AML-193 (cell line): ENCODE data around the gene TLE2.

Source experiments
- DNase-seq, 2 experiments: peaks; one replicate each; lab custom pipeline; 2025; lab: John Stamatoyannopoulos, UW

The TLE2 gene

DNA sequence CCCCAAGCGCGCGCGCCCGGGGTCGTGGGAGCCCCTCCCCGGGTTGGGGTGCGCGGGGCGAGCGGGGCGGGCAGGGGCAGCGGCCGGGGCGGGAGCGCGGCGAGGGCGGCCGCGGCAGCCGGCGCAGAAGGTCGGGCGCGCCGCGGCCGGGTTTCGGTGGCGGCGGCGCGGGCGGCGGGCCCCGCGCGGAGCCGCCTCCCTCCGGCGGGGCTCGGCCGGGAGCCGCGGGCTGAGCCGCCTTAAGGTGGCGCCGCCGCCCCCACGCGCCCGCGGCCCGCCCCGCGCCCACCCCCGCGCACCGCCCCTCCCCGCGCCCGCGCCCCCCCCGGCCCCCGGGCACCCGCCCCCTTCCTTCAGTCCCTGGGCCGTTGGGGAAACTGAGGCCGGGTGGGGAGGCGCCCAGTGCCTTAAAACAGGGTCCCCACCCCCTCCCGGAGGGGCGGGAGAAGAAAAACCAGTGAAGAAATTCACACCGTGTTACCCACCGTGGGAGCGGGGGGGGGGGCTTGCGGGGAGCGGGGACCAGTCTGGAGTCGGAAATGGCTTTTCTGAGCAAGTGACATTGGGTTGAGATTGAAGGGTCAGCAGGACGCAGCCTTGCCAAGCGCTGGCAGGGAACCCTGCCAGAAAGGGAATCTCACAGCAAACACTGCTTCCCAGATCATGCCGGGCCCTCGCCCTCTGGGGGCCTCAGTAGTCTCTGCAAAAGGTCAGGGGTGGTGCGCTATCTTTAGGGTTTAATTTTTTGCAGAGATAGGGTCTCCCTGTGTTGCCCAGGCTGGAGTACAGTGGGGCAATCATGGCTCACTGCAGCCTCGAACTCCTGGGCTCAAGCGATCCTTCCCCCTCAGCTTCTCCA is at the start of gene TLE2:
Gene TLE2, minus strand, starts transcription at position 216 of the 859 bp plus-strand sequence. CDS start 376 bp downstream, outside the sequence.
- no peak for DNase-seq

DNA sequence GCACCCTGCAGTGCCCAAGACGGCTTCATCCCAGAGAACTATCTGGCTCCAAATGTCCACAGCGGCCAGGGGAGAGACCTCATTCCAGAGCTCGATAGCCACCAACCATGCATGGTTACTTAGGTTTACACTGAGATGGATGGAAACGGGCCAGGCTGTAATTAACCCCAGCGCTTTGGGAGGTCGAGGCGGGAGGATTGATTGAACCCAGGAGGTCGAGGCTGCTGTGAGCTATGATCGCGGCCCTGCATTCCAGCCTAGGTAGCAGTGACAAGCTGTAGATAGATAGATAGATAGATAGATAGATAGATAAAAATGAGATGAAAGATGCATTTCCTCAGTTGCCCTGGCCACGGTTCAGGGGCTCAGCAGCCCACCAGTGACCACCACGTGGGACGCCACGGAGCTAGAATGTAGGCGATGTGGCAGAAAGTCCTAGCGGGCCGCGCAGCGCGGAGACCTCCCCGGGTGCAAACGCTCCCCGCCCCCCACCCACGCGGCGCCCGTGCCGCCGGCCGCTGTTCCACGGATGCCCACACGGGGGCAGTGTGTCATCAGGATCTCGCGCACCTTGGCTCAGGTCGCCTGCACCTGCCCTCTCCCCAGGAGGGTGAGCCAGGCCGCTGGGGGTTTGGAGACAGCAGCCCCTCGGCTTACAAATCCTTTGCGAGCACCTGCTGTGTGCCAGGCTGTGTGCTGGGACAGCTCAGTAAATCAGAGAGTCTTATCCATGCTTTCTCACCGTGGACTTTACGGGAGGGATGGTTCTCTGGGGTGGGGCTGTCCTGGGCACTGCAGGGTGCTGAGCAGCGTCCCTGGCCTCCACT is 46.7 kb upstream of the TLE2 start:
- DNase-seq: peak in 1 of 2 experiments; percentile 14

DNA sequence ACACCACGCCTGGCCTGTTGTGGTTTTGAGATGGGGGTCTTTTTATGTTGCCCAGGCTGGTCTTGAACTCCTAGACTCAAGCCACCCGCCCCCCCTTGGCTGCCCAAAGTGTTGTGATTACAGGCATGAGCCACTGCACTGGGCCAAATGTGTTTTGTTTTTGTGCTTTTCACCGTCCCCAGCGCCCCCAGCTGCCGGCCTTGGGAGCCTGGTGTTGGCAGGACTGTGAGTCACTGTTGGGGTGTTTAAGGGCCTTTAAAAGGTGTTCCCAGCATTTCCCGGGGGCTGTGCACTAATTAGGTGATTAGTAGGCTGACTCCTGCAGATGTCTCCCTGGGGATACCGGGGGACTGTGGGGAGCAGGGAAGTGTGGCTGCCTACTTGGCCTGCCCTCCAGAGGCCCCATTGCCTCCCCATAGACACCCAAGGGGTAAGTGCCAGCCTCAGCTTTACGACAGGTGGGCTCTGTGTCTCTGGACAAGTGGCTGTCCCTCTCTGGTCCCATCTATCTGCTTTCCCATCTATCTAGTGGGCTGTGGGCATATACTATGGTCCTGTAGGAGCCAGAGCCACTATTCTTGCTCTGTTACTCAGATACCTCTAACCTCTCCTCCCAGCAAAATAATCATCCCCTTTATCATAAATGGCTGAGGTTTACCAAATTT is 45.0 kb upstream of the TLE2 start:
- no peak for DNase-seq

DNA sequence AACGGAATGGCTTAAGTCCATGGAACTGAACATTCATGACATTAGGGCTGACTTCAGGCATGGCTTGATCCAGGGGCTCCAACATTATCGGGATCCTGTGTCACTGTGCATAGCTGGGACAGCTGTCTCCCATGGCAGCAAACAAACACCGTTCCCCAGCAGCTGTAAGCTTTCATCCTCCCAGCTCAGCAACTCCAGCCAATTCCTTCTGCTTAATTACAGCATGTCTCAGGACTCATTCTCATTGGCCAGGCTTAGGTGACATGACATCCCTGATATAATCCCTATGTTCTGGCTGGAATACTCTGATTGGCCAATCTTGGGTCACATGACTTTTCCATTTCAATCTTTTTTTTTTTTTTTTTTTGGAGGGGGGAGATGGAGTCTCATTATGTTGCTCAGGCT is 44.1 kb upstream of the TLE2 start:
- DNase-seq: no peak

DNA sequence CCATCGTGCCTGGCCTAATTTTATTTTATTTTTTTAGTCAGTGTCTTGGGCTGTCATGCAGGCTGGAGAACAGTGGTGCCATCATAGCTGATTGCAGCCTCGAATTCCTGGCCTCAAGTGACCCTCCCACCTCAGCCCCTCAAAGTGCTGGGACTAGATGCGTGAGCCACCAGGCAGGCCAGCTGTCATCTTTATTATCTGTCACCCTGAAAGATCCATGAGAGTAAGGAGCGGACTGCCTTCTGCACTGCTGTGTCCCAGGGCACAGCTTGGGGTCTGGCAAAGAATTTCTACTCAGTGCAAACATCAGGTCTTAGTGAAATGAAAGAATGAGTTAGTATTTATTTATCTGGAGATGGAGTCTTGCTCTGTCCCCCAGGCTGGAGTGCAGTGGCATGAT is 42.7 kb upstream of the TLE2 start:
- DNase-seq: no peak

DNA sequence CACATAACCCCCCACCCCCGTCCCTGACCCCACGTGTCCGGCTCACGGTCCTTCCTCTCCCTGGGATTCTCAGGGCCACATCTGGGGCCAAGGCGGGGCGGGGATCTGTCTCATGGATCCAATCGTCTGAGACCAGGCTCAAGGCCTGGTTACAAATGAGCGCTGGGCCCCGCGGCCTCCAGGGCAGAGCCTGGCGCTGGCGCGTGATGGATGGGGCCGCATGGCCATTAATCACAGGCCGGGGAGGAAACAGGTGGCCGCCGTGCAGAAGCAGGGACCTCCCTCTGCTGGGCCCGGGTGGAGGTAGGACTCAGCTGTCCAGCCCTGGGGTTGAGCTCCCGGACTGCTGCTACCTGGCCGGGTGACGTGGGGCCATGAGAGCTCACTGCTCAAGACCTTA is 39.0 kb upstream of the TLE2 start:
- no peak for DNase-seq

DNA sequence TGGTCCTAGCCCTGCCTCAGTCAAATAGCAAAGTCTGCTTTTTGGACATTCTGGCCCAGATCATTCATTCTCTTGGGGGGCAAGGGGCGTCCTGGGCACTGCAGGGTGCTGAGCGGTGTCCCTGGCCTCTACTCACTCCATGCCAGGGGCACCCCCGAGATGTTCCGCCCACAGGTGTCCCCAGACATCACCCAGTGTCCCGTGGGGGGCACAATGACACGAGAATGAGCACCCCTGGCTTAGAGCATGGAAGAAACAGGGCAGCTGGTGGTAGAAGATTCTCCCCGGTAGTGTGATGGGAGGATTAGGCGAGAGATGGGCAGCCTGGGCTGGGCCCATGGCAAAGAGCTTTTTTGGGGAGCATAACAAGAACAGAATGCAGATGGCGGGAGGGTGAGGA is 38.5 kb upstream of the TLE2 start:
- DNase-seq: no peak

DNA sequence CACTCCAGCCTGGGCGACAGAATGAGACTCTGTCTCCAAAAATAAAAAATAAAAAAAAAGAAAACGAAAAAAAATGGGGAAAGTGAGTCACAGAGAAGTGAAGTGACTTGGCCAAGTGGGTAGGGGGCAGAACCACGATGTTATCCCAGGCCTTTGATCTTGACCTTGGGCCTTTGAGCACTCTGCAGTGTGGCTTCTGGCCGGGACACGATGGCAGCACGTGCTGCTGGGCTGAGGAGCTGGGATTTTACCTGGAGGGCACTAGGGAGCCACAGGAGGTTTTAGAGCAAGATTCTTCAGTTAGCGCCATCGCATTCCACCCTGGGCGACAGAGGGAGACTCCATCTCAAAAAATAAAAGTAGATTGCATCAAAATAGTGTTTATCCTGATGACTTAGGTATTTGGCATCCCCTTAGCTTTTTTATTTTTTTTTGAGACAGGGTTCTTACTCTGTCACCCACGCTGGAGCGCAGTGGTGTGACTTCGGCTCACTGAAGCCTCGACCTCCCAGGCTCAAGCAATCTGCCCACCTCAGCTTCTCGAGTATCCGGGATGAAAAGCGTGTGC is 37.5 kb upstream of the TLE2 start:
- no peak for DNase-seq

DNA sequence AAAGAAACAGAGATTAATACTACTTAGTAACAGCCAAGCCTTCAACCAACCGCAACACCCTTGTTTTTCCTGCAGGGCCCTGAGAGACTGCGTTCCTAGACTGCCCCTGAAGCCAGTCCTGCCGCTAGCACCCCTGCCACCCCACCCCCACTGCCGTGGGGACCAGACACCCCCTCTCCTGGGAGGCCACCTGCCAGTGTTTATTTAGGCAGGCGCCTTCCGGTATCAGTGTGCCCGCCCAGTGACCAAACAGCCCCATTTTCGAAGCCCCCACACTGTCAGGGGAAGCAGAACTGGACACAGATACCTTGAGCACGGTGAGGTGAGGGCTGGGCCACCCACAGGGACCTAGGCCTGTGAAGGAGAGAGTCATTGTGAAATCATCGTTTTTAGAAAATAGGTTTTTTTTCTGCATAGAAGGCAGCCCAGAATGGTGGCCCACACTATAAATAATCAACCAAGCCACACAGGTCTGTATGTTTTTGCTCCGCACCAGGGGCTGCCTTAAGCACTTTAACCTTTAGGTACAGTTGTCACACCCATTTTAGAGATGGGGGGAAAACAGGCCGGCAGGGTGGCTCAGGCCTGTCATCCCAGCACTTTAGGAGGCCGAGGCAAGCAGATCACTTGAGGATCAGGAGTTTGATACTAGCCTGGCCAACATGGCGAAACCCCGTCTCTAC is 36.7 kb upstream of the TLE2 start:
- DNase-seq: no peak

DNA sequence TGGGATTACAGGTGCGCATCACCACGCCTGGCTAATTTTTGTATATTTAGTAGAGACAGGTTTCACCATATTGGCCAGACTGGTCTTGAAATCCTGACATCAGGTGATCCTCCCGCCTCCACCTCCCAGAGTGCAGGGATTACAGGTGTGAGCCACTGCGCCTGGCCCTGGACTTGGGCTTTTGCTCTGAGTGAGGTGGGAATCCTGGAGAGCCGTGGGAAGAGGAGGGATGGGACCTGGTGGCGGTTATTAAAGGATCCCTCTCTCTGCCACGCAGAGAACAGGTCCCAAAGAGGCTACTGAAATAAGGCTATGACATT is 34.9 kb upstream of the TLE2 start:
- DNase-seq: no peak

DNA sequence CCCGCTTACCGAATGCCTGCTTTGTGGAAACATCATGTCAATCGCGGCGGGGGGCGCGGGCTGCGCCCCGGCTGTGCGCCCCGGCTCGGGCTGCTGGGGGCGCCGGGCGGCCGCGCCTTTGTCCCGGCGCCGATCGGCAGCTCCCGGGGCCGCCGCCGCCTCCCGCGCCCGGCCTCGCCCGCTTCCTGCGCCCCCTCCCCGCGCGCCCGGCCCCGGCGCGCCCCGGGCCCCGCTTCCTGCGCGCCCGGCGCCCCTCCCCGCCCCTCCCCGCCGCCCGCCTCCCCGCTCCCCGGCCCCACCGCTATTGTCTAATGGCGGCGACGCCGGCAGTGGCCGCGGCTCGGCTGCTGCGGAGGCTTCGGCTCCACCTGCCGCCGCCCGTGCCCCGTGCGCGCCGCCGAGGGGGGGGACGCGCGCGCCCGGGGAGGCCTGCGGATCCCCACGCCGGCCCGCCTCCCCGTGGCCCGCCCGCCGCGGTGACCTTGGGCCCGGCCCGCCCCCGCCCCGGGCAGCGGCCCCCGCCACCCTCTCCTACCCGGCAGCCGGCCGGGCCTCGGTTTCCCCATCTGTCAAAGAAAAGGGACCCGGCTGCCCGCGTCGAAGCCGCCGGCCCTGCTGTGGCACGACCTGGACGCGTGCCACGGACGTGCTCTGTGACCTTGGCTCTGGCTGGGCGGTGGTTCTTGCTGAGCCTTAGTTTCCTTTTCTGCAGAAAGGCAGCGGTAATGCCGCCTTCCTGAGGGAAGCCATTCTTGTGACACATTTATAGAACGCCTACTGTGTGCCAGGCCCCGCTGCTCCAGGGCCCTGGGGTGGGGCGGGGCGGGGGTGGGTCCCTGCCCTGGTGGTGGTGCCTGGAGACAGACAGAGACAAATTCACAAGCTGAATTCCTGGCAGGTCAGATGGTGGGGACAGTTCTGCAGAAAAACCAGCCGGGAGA is 33.4 kb upstream of the TLE2 start, which contains the start of gene TLE5:
Gene TLE5, minus strand, starts transcription at position 331 of the 941 bp plus-strand sequence. Its CDS starts 295 bp downstream, at position 36.
- peak in 1 of 2 experiments; percentile 35 for DNase-seq

DNA sequence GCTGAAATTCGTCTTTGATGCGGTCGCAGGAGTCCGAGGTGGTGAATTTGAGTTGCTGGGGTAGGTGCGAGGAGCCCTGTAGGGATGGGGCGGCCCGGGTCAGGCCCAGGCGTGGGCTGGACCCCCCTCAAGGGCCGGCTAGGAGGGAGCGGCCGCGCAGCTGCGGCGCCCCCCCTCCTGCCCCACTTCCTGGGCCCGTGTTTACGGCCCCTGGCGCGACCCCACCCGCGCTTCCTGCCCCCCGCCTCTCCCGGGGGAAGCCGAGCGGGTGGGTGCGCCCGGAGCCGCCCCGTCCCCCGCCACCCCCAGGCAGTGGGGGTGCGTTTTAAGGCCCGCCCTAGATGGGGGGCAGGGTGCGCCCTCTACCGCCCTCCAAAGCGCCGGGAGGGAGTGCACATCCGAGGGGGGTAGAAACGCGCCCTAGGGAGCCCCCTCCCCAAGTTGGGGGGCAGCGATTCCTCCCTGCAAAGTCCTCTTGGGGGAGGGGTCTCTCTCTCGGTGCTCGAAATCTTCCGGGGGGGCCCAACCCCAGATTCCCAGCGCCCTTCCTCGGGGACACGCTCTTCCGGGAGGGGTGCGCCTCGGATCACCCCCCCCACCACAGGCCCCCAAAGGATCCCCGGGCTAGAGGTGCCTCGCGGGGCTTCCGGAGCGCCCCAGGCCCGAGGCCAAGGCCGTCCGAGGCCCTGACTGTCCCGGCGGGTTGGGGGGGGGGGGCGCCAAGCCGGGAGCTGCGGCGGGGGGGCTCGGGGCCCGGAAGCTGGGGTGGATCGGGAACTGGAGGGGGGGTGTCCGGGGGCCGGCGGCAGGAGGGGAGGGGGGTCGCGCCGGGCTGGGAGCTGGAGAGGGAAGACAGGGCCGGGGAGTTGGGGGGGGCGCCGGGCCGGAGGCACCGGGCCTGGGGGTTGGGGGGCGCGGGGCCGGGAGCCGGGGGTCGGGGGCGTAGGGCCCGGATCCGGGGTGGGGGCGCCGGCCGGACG is 32.4 kb upstream of the TLE2 start:
- no peak for DNase-seq

DNA sequence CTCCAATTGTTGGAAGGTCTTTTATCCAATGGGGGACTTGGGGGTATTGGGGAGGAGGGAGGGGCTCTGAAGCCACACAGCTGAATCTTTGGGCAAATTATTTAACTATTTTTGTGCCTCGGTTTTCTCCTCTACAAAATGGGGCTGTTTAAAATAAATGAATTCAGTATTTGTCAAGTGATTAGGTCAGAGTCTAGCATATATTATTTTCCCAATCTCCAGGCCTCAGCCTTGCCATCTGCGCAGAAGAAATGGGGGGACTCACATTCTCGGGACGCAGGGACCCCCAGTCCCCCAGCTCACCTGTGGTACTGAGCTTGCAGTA is 31.7 kb upstream of the TLE2 start:
- no peak for DNase-seq

DNA sequence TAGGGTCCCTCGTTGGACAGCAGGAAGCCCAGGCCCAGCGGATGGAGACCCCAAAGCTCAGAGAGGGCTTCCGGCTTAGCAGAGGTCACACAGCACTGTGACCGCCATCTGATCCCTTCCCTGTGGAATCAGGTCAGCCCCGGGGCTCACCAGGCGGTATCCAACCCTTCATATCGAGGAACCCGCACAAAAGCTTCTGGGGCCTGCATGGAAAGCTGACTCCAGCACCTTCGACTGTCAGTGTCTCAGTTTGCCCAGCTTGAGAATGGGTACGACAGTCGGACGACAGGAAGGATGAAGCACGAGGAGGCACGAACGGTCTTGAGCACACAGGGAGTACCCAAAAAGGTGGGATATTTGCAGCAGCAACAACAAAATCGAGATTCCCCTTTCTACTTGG is 30.6 kb upstream of the TLE2 start:
- DNase-seq: no peak

DNA sequence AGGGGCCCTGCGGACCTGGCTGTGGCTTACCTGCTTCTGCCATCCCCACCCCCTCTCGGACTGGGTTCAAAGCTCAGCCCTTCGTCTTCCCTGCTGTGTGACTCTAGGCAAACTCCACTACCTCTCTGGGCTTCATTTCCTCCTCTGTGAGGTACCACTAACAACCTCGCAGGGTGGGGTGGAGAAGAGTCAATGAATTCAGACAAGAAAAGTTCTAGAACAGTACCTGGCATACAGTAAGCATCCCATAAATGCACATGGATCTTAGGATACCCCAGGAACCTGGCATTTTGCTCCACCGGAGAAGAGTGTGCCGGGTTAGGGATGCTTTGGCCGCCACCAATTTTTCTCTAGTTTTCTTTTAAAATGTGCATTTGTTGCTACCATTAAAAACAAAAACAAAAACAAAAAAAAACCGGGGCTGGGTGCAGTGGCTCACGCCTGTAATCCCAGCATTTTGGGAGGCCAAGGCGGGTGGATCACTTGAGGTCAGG is 29.8 kb upstream of the TLE2 start:
- no peak for DNase-seq

DNA sequence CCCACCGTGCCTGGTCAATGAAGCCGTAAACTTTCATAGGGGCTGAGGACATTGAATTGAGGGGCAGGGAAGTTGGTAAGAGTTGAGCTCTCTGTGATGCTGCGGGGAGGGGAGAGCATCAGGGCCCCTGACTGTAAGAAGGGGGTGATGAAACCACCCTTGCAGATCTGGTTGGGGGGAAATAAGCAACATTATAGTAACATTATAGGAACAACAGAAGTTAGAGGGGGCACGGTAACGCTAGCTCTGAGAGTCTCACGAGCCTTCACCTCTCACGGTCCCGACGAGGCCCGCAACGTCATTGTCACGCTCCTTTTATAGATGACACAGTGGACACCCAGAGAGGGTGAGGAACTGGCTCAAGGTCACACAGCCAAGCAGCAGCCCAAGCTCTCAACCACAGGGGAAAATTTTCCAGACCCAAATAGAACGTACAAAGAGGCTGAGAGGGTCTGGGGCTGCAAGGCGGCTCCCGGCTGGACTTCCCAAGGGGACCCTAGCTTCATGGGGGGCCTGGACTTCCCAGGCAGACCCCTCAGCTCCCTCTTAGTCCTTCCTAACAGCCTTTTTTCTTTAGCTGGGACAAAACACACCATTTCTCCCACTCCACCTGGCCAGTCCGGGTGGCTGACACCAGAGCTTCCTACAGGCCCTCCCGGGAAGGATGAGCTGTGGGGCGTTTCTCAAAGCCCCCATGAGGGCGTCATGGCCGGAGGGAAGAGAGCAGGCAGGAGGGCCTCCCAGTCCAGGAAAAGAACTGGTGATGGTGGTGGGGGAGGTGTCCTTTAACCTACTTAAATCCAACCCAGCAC is 29.1 kb upstream of the TLE2 start:
- no peak for DNase-seq

DNA sequence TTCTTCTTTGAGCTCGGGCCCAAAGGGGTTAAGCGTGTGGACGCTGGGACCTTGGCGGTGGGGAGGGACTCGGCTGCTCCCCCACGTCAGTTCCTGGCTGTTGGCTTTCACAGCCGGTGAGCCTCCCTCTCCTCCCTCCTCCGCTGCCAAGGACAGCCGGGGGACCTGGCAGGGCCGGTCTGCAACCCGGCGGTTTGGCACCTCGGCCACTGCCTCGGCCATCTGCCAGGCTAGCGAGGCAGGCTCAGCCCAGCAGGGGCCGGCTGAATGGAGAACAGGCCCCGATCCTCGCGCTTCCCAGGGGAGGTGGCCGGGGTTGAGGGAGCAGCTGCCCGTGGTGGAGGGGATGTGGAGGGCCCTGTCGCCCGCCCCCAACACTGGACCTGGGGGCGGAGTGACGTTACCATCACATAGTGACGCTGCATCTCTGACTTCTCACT is 28.2 kb upstream of the TLE2 start:
- DNase-seq: no peak

DNA sequence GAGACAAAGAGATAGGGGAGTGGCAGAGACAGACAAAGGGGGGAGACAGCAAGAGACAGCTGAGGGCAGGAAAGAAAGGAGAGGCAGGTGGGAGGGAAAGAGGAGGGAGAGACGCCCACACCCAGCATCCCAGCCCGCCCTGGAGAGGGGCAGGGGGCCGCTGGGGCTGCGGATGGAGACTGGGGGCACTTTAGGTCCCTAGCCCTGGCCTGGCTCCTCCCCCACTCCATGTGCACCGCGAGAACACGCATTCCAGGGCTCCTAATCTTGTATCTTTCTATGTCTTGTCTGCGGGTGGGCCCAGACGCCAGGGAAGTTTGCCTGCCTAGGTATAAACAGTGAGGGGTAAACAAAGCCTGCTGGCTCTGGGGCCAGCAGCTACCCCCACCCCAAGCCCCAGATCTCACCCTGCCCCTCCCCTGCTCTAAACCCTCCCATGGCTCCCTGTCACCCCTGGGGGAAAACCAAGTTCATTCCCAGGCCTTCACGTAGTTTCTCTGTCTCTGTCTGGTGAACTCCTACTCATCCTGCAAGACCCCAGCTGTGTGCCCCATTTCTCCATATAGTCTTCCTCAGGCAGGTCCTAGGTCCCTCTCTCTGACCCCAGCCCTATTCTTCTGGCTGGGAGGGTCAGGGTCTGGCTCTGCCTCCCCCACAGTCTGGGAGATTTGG is 27.5 kb upstream of the TLE2 start:
- no peak for DNase-seq
